Pericardium fibroblast (primary cell): ENCODE results near the gene DDT. TPM values are rescaled to one million over a fixed set of nuclear protein-coding genes. Genes with fewer than 3 reads are reported as not detected.

ENCODE experiments used
- total RNA-seq: library from RNA; depleted of rRNA; stranded (reverse); fragments of >200 nt; gene quantifications from 2 replicates; pipeline ENCODE4 v1.2.3, GENCODE V29; 2015

The DDT gene
- 121 and 166 TPM in 2 replicates for total RNA-seq

DNA sequence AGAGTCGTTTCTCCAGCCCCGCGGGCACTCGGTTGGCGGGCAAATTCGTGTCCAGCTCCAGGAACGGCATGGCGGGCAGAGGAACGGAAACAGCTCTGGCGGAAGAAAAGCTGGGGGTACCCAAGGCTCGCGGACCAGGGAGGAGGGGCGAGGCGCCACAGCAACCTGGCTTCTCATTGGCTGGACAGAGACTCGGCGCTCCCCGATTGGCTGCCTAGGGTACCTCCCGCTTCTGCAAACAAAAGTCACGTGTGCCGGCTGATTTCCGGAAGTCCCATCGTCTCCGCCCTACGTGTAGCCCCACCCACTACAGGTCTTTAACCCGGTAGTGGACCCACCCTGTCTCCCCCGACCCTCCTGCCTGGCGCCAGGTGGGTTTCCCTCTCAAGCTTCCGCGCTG lies at the start of gene DDT:
TSS of gene DDT (minus strand) at position 97 of the 400 bp plus-strand sequence. CDS start at position 70, 27 bp downstream.

DNA sequence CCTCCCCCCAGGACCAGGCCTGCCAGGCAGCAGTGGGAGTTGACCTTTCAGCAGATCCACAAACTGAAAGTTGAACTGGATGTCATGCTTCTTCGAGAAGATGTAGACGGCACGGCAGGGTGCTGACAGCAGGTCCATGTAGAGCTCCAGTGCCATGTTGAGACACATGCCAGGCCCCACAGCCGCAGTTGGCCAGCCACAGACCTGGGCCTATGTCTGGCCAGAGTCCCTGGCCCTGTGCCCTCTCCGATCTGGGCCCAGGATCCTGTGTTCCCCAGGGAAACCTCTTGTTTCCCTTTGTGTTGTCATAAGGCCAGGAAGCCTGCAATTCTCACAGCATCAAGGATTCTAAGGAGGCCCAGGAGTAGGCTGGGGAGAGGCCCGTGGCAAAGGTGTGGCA lies 31.0 kb upstream of the DDT start, which contains the start of gene GSTT4:
TSS of gene GSTT4 (minus strand) at position 253 of the 400 bp plus-strand sequence. CDS start at position 156, 97 bp downstream.

DNA sequence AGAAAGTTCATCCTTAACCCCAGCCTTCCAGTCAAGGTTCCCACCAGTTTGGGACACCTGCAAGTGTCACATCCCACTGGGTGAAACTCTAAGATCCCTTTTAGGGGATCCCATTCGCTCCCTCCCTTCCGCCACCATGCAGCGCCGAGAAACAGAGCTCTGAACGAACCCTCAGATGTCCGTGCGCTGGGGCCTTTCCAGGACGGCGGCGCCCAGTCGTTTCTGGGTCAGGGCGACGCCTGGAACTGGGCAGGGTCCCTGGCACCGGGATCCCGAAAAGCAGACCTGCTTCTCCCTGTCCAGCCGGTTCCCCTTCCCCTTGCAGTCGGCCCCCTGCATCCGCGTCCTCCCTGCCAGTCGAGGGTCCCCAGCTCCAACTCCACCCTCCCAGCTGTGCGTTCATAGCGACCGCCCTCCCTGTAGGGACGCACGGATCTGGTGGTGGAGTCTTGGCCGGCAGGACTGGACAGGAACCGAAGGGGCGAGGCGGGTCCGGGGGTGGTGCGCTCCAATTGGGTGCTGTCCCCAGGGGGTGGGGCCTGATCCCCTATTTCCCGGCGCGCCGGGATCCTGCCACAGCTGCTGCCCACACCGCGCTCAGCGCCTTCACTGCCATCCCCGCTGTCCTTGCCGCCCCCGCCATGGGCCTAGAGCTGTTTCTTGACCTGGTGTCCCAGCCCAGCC lies 5.5 kb upstream of the DDT start, which contains the start of gene GSTT2:
TSS of gene GSTT2 (plus strand) at position 578 of the 684 bp plus-strand sequence.

DNA sequence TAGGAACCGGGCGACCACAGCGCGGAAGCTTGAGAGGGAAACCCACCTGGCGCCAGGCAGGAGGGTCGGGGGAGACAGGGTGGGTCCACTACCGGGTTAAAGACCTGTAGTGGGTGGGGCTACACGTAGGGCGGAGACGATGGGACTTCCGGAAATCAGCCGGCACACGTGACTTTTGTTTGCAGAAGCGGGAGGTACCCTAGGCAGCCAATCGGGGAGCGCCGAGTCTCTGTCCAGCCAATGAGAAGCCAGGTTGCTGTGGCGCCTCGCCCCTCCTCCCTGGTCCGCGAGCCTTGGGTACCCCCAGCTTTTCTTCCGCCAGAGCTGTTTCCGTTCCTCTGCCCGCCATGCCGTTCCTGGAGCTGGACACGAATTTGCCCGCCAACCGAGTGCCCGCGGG lies 7.7 kb downstream of the DDT start, which contains the start of gene DDTL:
TSS of gene DDTL (plus strand) at position 321 of the 400 bp plus-strand sequence. CDS start at position 348, 27 bp downstream.

DNA sequence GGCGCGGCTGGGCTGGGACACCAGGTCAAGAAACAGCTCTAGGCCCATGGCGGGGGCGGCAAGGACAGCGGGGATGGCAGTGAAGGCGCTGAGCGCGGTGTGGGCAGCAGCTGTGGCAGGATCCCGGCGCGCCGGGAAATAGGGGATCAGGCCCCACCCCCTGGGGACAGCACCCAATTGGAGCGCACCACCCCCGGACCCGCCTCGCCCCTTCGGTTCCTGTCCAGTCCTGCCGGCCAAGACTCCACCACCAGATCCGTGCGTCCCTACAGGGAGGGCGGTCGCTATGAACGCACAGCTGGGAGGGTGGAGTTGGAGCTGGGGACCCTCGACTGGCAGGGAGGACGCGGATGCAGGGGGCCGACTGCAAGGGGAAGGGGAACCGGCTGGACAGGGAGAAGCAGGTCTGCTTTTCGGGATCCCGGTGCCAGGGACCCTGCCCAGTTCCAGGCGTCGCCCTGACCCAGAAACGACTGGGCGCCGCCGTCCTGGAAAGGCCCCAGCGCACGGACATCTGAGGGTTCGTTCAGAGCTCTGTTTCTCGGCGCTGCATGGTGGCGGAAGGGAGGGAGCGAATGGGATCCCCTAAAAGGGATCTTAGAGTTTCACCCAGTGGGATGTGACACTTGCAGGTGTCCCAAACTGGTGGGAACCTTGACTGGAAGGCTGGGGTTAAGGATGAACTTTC lies 13.0 kb downstream of the DDT start, which contains the start of gene GSTT2B:
TSS of gene GSTT2B (minus strand) at position 112 of the 688 bp plus-strand sequence. CDS start at position 48, 64 bp downstream.

Other genes starting within 250 kb of the DDT start
- 3.2 and 3.9 TPM in 2 replicates for gene ZNF70, start 223.3 kb downstream of the DDT start, total RNA-seq
- not detected in 2 replicates for gene VPREB3, start 220.0 kb downstream of the DDT start, total RNA-seq
- 0.77 and 1.1 TPM in 2 replicates for gene C22orf15, start 211.5 kb downstream of the DDT start, total RNA-seq
- 0.85 and 10.6 TPM in 2 replicates for gene CHCHD10, start 206.5 kb downstream of the DDT start, total RNA-seq
- gene MMP11, start 201.6 kb downstream of the DDT start, total RNA-seq: 9.6 and 12.3 TPM in 2 replicates
- 63.8 and 737 TPM in 2 replicates for gene SMARCB1, start 187.5 kb downstream of the DDT start, total RNA-seq
- under 0.01 TPM in 1 of 2 replicates, not detected in the other for gene DERL3, start 135.4 kb downstream of the DDT start, total RNA-seq
- gene SLC2A11, start 116.6 kb downstream of the DDT start, total RNA-seq: 2.9 and 4.2 TPM in 2 replicates
- 775 and 1,022 TPM in 2 replicates for gene MIF, start 80.1 kb downstream of the DDT start, total RNA-seq
- gene GSTT2B, start 13.2 kb downstream of the DDT start, total RNA-seq: 13.5 and 16.9 TPM in 2 replicates
- gene DDTL, start 7.6 kb downstream of the DDT start, total RNA-seq: 1.0 and 1.2 TPM in 2 replicates
- gene GSTT2, start 5.7 kb upstream of the DDT start, total RNA-seq: 2.1 and 2.3 TPM in 2 replicates
- not detected in 2 replicates for gene GSTT4, start 31.0 kb upstream of the DDT start, total RNA-seq
- gene CABIN1, start 36.9 kb upstream of the DDT start, total RNA-seq: 17.8 and 21.2 TPM in 2 replicates
- 19.1 and 30.9 TPM in 2 replicates for gene SUSD2, start 207.0 kb upstream of the DDT start, total RNA-seq